HepG2 (cell line): ENCODE data around the gene CAMK2G. TPM values are rescaled to one million over a fixed set of nuclear protein-coding genes. Genes with fewer than 3 reads are reported as not detected.

Source experiments
- ATAC-seq: fragments of 200-7000 bp; cut with Tn5 transposase; 3 replicates; pipeline ENCODE4 v1.9.1; 2020; ENCODE audit warnings: mild to moderate bottlenecking, moderate library complexity
- BruUV-seq: library from RNA; stranded (reverse); fragments of 400-500 nt; replicated peaks from 2 replicates; lab custom pipeline; 2021; lab: Mats Ljungman, UMichigan
- CTCF ChIA-PET: fragments of 300-600 bp; formaldehyde crosslinking; extraction: SDS; loops from one replicate; lab custom pipeline; 2021; ENCODE audit warnings: low total read pairs, inconsistent platforms, low intra/inter-chr PET ratio; lab: Yijun Ruan, JAX
- POLR2A ChIA-PET: fragments of 350-600 bp; sonication (Branson Sonifier 250); formaldehyde crosslinking; loops from one replicate; lab custom pipeline; 2020; ENCODE audit warnings: antibody characterized with exemption, inconsistent platforms; lab: Yijun Ruan, JAX
- DNase-seq: peaks from one replicate; pipeline ENCODE4 v3.0.0-alpha.2; 2015; ENCODE audit warnings: low spot score
- FAIRE-seq: peaks from 3 replicates; lab custom pipeline; 2011; peaks lifted over from hg19 to GRCh38; lab: Jason Lieb, UNC
- H2AFZ ChIP-seq: one replicate; pipeline ENCODE4 v1.6.1; 2011; ENCODE audit warnings: low read length, inconsistent platforms
- H3K27ac ChIP-seq: fragments of 300-600 bp; 3 replicates; pipeline ENCODE4 v1.8.0; 2011; ENCODE audit warnings: mixed run types, mild to moderate bottlenecking, mixed read lengths, low read length, inconsistent platforms; ENCODE audit not compliant: insufficient read depth; ENCODE audit errors: extremely low read length
- H3K27me3 ChIP-seq, 2 experiments: fragments of 200-600 bp in 1 of 2; 2 replicates in 1 of 2; 3 replicates in 1 of 2; pipeline versions ENCODE4 v1.6.0 to v1.8.0; 2011; ENCODE audit warnings: low read length in 2 of 2, mild to moderate bottlenecking in 2 of 2, moderate library complexity in 2 of 2, inconsistent platforms in 1 of 2; ENCODE audit not compliant: insufficient read depth in 2 of 2, control insufficient read depth in 1 of 2
- H3K36me3 ChIP-seq, 2 experiments: fragments of 200-600 bp in 1 of 2; replicated peaks in 1 of 2; 2 replicates in 1 of 2; 3 replicates in 1 of 2; pipeline versions ENCODE4 v1.5.1 to v1.8.0; 2011; ENCODE audit warnings: low read length in 2 of 2, inconsistent platforms in 1 of 2; ENCODE audit not compliant: insufficient read depth in 2 of 2, control insufficient read depth in 1 of 2
- H3K4me1 ChIP-seq: 2 replicates; pipeline ENCODE4 v1.5.1; 2012; ENCODE audit warnings: low read length, inconsistent platforms; ENCODE audit not compliant: insufficient read depth
- H3K4me2 ChIP-seq: 2 replicates; pipeline ENCODE4 v1.6.0; 2011; ENCODE audit warnings: low read depth, low read length, inconsistent platforms
- H3K4me3 ChIP-seq, 3 experiments: fragments of 200-600 bp in 1 of 3; sonication (generic), shearing (Covaris generic) in 1 of 3; replicated peaks in 1 of 3; 2 replicates each; pipeline ENCODE4 v1.5.1; 2011 to 2016; ENCODE audit warnings: low read length in 3 of 3, inconsistent platforms in 2 of 3, low read depth in 2 of 3, mild to moderate bottlenecking in 2 of 3, control low read depth in 1 of 3, mixed read lengths in 1 of 3; ENCODE audit not compliant: insufficient read depth in 1 of 3
- H3K79me2 ChIP-seq: one replicate; pipeline ENCODE4 v1.6.1; 2011; ENCODE audit warnings: low read length, inconsistent platforms; ENCODE audit not compliant: insufficient read depth
- H3K9ac ChIP-seq: 2 replicates; pipeline ENCODE4 v1.6.0; 2011; ENCODE audit warnings: mild to moderate bottlenecking, low read depth, low read length, inconsistent platforms; ENCODE audit not compliant: insufficient read depth
- H3K9me3 ChIP-seq: 2 replicates; pipeline ENCODE4 v1.5.1; 2012; ENCODE audit warnings: mild to moderate bottlenecking, low read length
- H4K20me1 ChIP-seq: 2 replicates; pipeline ENCODE4 v1.6.0; 2011; ENCODE audit warnings: inconsistent platforms, mild to moderate bottlenecking, low read length, moderate library complexity; ENCODE audit not compliant: insufficient read depth
- EP300 ChIP-seq, 3 experiments: sonication (generic) in 1 of 3; formaldehyde crosslinking in 1 of 3; IDR thresholded peaks; 2 replicates each; pipeline versions ENCODE4 v1.5.1 to v1.6.1; 2011 to 2020; ENCODE audit warnings: low read depth in 2 of 3, low read length in 2 of 3, borderline replicate concordance in 1 of 3, improper control_type of control experiment in 1 of 3, mild to moderate bottlenecking in 1 of 3, missing genetic modification reagents in 1 of 3, moderate library complexity in 1 of 3
- ETS1 ChIP-seq: sonication (generic); formaldehyde crosslinking; IDR thresholded peaks from 2 replicates; pipeline ENCODE4 v1.4.0; 2020; ENCODE audit warnings: missing genetic modification reagents
- FOXP1 ChIP-seq, 2 experiments: fragments of 450-650 bp in 1 of 2; IDR thresholded peaks; 2 replicates each; pipeline ENCODE4 v1.6.1; 2017 to 2018; ENCODE audit warnings: antibody characterized with exemption in 1 of 2
- MAFK ChIP-seq, 2 experiments: IDR thresholded peaks in 1 of 2; conservative IDR thresholded peaks in 1 of 2; 2 replicates each; pipeline ENCODE4 v1.6.1; 2011; ENCODE audit warnings: improper control_type of control experiment in 2 of 2, low read length in 2 of 2
- PAWR ChIP-seq: sonication (generic); formaldehyde crosslinking; IDR thresholded peaks from 2 replicates; pipeline ENCODE4 v1.4.0; 2020; ENCODE audit warnings: missing genetic modification reagents, mild to moderate bottlenecking, borderline replicate concordance
- PRMT3 ChIP-seq: sonication (generic); formaldehyde crosslinking; IDR thresholded peaks from 2 replicates; pipeline ENCODE4 v1.8.1; 2022; ENCODE audit warnings: low read depth, mild to moderate bottlenecking, moderate library complexity, missing genetic modification reagents, borderline replicate concordance
- RAD51 ChIP-seq: fragments of 450-650 bp; IDR thresholded peaks from 2 replicates; pipeline ENCODE4 v1.6.1; 2016; ENCODE audit warnings: borderline replicate concordance
- SP2 ChIP-seq: sonication (generic); formaldehyde crosslinking; IDR thresholded peaks from 2 replicates; pipeline ENCODE4 v1.5.1; 2020; ENCODE audit warnings: mild to moderate bottlenecking, missing genetic modification reagents
- TSC22D2 ChIP-seq: sonication (generic); formaldehyde crosslinking; IDR thresholded peaks from 2 replicates; pipeline ENCODE4 v1.5.1; 2020; ENCODE audit warnings: missing genetic modification reagents, mild to moderate bottlenecking, borderline replicate concordance
- ZNF574 ChIP-seq: sonication (generic); formaldehyde crosslinking; IDR thresholded peaks from 2 replicates; pipeline ENCODE4 v1.4.0; 2020; ENCODE audit warnings: missing genetic modification reagents
- ZNF605 ChIP-seq: sonication (generic); formaldehyde crosslinking; IDR thresholded peaks from 2 replicates; pipeline ENCODE4 v1.8.0; 2022; ENCODE audit warnings: mild to moderate bottlenecking, missing genetic modification reagents
- ZNF766 ChIP-seq: sonication (generic); formaldehyde crosslinking; IDR thresholded peaks from 2 replicates; pipeline ENCODE4 v1.5.0; 2020; ENCODE audit warnings: missing genetic modification reagents, borderline replicate concordance
- ZNF777 ChIP-seq: sonication (generic); formaldehyde crosslinking; IDR thresholded peaks from 2 replicates; pipeline ENCODE4 v1.4.0; 2020; ENCODE audit warnings: missing genetic modification reagents
- ZNF879 ChIP-seq: sonication (generic); formaldehyde crosslinking; IDR thresholded peaks from 2 replicates; pipeline ENCODE4 v1.8.1; 2023; ENCODE audit warnings: missing genetic modification reagents
- WGBS: methylation state at CpG from one replicate; pipeline ENCODE4 v1.1.6; 2017; ENCODE audit warnings: low lambda C conversion rate; 5-methylcytosine and 5-hydroxymethylcytosine counted together
- in situ Hi-C: cut with HindIII; loops from 2 replicates; pipeline ENCODE4 v1.10.0; 2017; ENCODE audit warnings: low pct_unique_long_range_greater_than_20kb; ENCODE audit not compliant: extremely low pct_ligation_motif_present
- intact Hi-C: fragments of 100-400 bp; cut with micrococcal nuclease; formaldehyde crosslinking; loops from one replicate; pipeline ENCODE4 v1.10.0; 2022; ENCODE audit not compliant: unreplicated experiment
- polyA plus RNA-seq, 8 experiments: library from polyadenylated mRNA; depleted of rRNA in 3 of 8; stranded (reverse) in 7 of 8; unstranded in 1 of 8; fragments of >200 nt; fragmentation: Illumina TruSeq in 4 of 8; extraction: Trizol in 4 of 8; gene quantifications; 2 replicates each; pipeline versions ENCODE4 v1.2.1 to v1.2.3, GENCODE V29; 2011 to 2016; ENCODE audit warnings: low read depth in 4 of 8, missing spikeins in 1 of 8, mixed read lengths in 1 of 8; ENCODE audit not compliant: insufficient read depth in 1 of 8
- total RNA-seq, 5 experiments: library from RNA; depleted of rRNA; stranded (reverse); fragments of >200 nt; fragmentation: Illumina TruSeq; extraction: Trizol; gene quantifications; 2 replicates each; pipeline ENCODE4 v1.2.3, GENCODE V29; 2016; ENCODE audit warnings: low read depth in 1 of 5

The CAMK2G gene
- total and polyA plus RNA-seq, 2 of the 13 experiments (the other 11 are each of a cell fraction or from before 2014, with no cell fraction given) = 15.9 to 18.8 TPM

- Histone ChIP-seq H3K9me3 (no peaks in the 10 kb centered on the region), H3K36me3 (peaks cover 10 to 61% of the 10 kb centered on the region in 2 experiments), H3K4me3 (no peak overlapping the region), H3K4me2 (no peak overlapping the region), H4K20me1 (no peaks in the 10 kb centered on the region), H3K4me1 (peaks cover 26% of the 10 kb centered on the region), H3K9ac (no peak overlapping the region), H3K27me3 (no peaks in the 10 kb centered on the region), H3K27ac (no peak overlapping the region), H2AFZ (no peak overlapping the region), H3K79me2 (no peaks in the 10 kb centered on the region)
- 93% methylated on average over 3 of the region's 4 CpGs for WGBS
- ChIA-PET CTCF (no interaction called here), POLR2A (interaction anchor here (0.7 to 1.4 kb wide), 2 partner anchors 15 kb away, joined by 3 to 5 read pairs; no protein-coding TSS in a partner anchor)
- FAIRE-seq (no peak), DNase-seq (no peak), ATAC-seq (no peak)
- no TSS peak for BruUV-seq
- in situ Hi-C loops (no loop called here), intact Hi-C loops (no loop called here)
- no peak for TF ChIP-seq ZNF605
- TF ChIP-seq ETS1 (CRISPR knock-in tag) = no peak
- no peak for TF ChIP-seq SP2 (CRISPR knock-in tag)
- TF ChIP-seq PAWR = no peak
- TF ChIP-seq MAFK (conservative IDR thresholded peaks at IDR 0.05 in 1 of 2, IDR thresholded peaks at IDR 0.05 in 1 of 2; ENCODE audit: low read length in 2 of 2) = no peak
- TF ChIP-seq EP300 (IDR thresholded peaks at IDR 0.05; ENCODE audit: low read depth in 2 of 2, low read length in 2 of 2) = no peak
- TF ChIP-seq EP300 (CRISPR knock-in tag; IDR thresholded peaks at IDR 0.05; ENCODE audit: borderline replicate concordance) = no peak
- no peak for TF ChIP-seq PRMT3 (CRISPR knock-in tag)
- no peak for TF ChIP-seq FOXP1 (IDR thresholded peaks at IDR 0.05)
- TF ChIP-seq FOXP1 (CRISPR knock-in tag; IDR thresholded peaks at IDR 0.05) = no peak
- TF ChIP-seq ZNF777 (CRISPR knock-in tag) = no peak
- no peak for TF ChIP-seq TSC22D2 (CRISPR knock-in tag)
- no peak for TF ChIP-seq ZNF574
- no peak for TF ChIP-seq ZNF766
- no peak for TF ChIP-seq ZNF879
- no peak for TF ChIP-seq RAD51
Measured at GRCh38 chr10:73855413-73855812, 18.9 kb downstream of the CAMK2G start.
